GM12878 (cell line): ENCODE results near the gene LYPD4. TPM values are rescaled to one million over a fixed set of nuclear protein-coding genes. Genes with fewer than 3 reads are reported as not detected.

ENCODE experiments used
- ATAC-seq: fragments of 200-7000 bp; cut with Tn5 transposase; 3 replicates; pipeline ENCODE4 v1.9.1; 2020; ENCODE audit warnings: mild to moderate bottlenecking, moderate library complexity
- BruUV-seq: library from RNA; stranded (reverse); fragments of 400-500 nt; replicated peaks from 2 replicates; lab custom pipeline; 2021; lab: Mats Ljungman, UMichigan
- CTCF ChIA-PET: fragments of 300-600 bp; sonication (Branson Sonifier 250); formaldehyde crosslinking; extraction: SDS; loops from one replicate; lab custom pipeline; 2021; ENCODE audit warnings: inconsistent platforms; lab: Yijun Ruan, JAX
- POLR2A ChIA-PET: fragments of 350-600 bp; formaldehyde crosslinking; extraction: SDS; loops from one replicate; lab custom pipeline; 2021; ENCODE audit warnings: inconsistent platforms; lab: Charles Lee
- RAD21 ChIA-PET: fragments of 300-600 bp; sonication (Branson Sonifier 250); formaldehyde crosslinking; loops from one replicate; lab custom pipeline; 2023; ENCODE audit warnings: antibody characterized with exemption; ENCODE audit not compliant: unreplicated experiment; lab: Charles Lee
- SMC1A ChIA-PET: fragments of 300-600 bp; sonication (Branson Sonifier 250); formaldehyde crosslinking; loops from one replicate; lab custom pipeline; 2023; ENCODE audit not compliant: unreplicated experiment, uncharacterized antibody; lab: Charles Lee
- DNase-seq: peaks from one replicate; pipeline ENCODE4 v3.0.0-alpha.2; 2011; ENCODE audit warnings: low read depth, low spot score
- FAIRE-seq: peaks from 3 replicates; lab custom pipeline; 2011; peaks lifted over from hg19 to GRCh38; lab: Jason Lieb, UNC
- H2AFZ ChIP-seq: 2 replicates; pipeline ENCODE4 v1.6.0; 2011; ENCODE audit warnings: low read depth, low read length, control low read depth; ENCODE audit not compliant: control insufficient read depth
- H3K27ac ChIP-seq: 2 replicates; pipeline ENCODE4 v1.5.1; 2011; ENCODE audit warnings: control low read depth; ENCODE audit not compliant: control insufficient read depth, insufficient read depth
- H3K27me3 ChIP-seq, 2 experiments: replicated peaks in 1 of 2; 2 replicates each; pipeline versions ENCODE4 v1.6.0 to v1.6.1; 2011; ENCODE audit warnings: low read length in 1 of 2; ENCODE audit not compliant: control insufficient read depth in 2 of 2, insufficient read depth in 2 of 2
- H3K36me3 ChIP-seq, 2 experiments: 2 replicates each; pipeline ENCODE4 v1.5.1; 2011; ENCODE audit warnings: low read length in 1 of 2; ENCODE audit not compliant: control insufficient read depth in 2 of 2, insufficient read depth in 2 of 2
- H3K4me1 ChIP-seq: 2 replicates; pipeline ENCODE4 v1.6.1; 2011; ENCODE audit warnings: mild to moderate bottlenecking, low read length, moderate library complexity, mixed read lengths; ENCODE audit not compliant: control insufficient read depth, insufficient read depth
- H3K4me2 ChIP-seq: 2 replicates; pipeline ENCODE4 v1.6.0; 2011; ENCODE audit warnings: control low read depth; ENCODE audit not compliant: control insufficient read depth, insufficient read depth
- H3K4me3 ChIP-seq: fragments of 200-600 bp; sonication (generic); 2 replicates; pipeline ENCODE4 v1.5.1; 2016
- H3K79me2 ChIP-seq: 2 replicates; pipeline ENCODE4 v1.6.0; 2011; ENCODE audit warnings: low read length; ENCODE audit not compliant: control insufficient read depth, insufficient read depth
- H3K9ac ChIP-seq: 2 replicates; pipeline ENCODE4 v1.8.0; 2011; ENCODE audit warnings: low read length, control low read depth, mixed read lengths; ENCODE audit not compliant: control insufficient read depth, insufficient read depth
- H3K9me3 ChIP-seq: replicated peaks from 3 replicates; pipeline ENCODE4 v1.5.1; 2011; ENCODE audit warnings: mild to moderate bottlenecking, low read length; ENCODE audit not compliant: control insufficient read depth, insufficient read depth
- H4K20me1 ChIP-seq: 2 replicates; pipeline ENCODE4 v1.6.0; 2011; ENCODE audit not compliant: control insufficient read depth, insufficient read depth
- ATF3 ChIP-seq: IDR thresholded peaks from 2 replicates; pipeline ENCODE4 v1.6.1; 2011; ENCODE audit warnings: low read depth, mild to moderate bottlenecking, low read length, moderate library complexity, borderline replicate concordance; ENCODE audit errors: extremely low read depth
- DPF2 ChIP-seq: fragments of 450-650 bp; IDR thresholded peaks from 2 replicates; pipeline ENCODE4 v1.6.1; 2017; ENCODE audit warnings: mild to moderate bottlenecking
- EGR1 ChIP-seq, 2 experiments: IDR thresholded peaks; 1 replicate in 1 of 2; 2 replicates in 1 of 2; pipeline ENCODE4 v1.6.1; 2011 to 2012; ENCODE audit warnings: low read depth in 2 of 2, low read length in 2 of 2, borderline replicate concordance in 1 of 2, mild to moderate bottlenecking in 1 of 2, moderate library complexity in 1 of 2
- FOXM1 ChIP-seq: IDR thresholded peaks from 2 replicates; pipeline ENCODE4 v1.6.1; 2012; ENCODE audit warnings: low read depth, mild to moderate bottlenecking, inconsistent platforms, low read length, moderate library complexity
- HSF1 ChIP-seq: fragments of 150-350 bp; IDR thresholded peaks from 2 replicates; pipeline ENCODE4 v1.6.1; 2014; ENCODE audit warnings: mild to moderate bottlenecking, low read depth, low read length
- MXI1 ChIP-seq: fragments of 150-350 bp; IDR thresholded peaks from 2 replicates; pipeline ENCODE4 v1.6.1; 2011; ENCODE audit warnings: low read depth, mild to moderate bottlenecking, inconsistent platforms, low read length, improper control_type of control experiment
- NFYB ChIP-seq: IDR thresholded peaks from 2 replicates; pipeline ENCODE4 v1.6.1; 2011; ENCODE audit warnings: low read depth, mild to moderate bottlenecking, low read length, improper control_type of control experiment, moderate library complexity; ENCODE audit not compliant: insufficient read depth
- RAD51 ChIP-seq: fragments of 450-650 bp; IDR thresholded peaks from 2 replicates; pipeline ENCODE4 v1.6.1; 2016; ENCODE audit warnings: moderate library complexity, mild to moderate bottlenecking, inconsistent platforms
- RUNX3 ChIP-seq: IDR thresholded peaks from 2 replicates; pipeline ENCODE4 v1.6.1; 2012; ENCODE audit warnings: low read length, inconsistent platforms
- STAT1 ChIP-seq: fragments of 450-650 bp; conservative IDR thresholded peaks from 2 replicates; pipeline ENCODE4 v1.6.1; 2014; ENCODE audit warnings: antibody characterized with exemption, mild to moderate bottlenecking
- WGBS: methylation state at CpG from one replicate; pipeline ENCODE4 v1.1.6; 2016; ENCODE audit warnings: low lambda C conversion rate; ENCODE audit not compliant: insufficient replicate concordance, insufficient coverage; ENCODE audit errors: missing lambda C conversion rate; 5-methylcytosine and 5-hydroxymethylcytosine counted together
- in situ Hi-C: fragments of 300-500 bp; cut with MboI; formaldehyde crosslinking; loops from 9 replicates; pipeline ENCODE4 v1.14.3; 2018; ENCODE audit warnings: mixed read lengths
- intact Hi-C: fragments of 100-400 bp; cut with micrococcal nuclease; formaldehyde crosslinking; loops from one replicate; pipeline ENCODE4 v1.14.2; 2022; ENCODE audit not compliant: unreplicated experiment
- polyA plus RNA-seq, 11 experiments: library from polyadenylated mRNA; depleted of rRNA in 4 of 11; unstranded in 6 of 11; stranded (reverse) in 5 of 11; fragments of >200 nt; fragmentation: Nextera tagmentation in 4 of 11; fragmentation: Illumina TruSeq in 1 of 11; extraction: Ambion mirVana in 4 of 11; extraction: Trizol in 1 of 11; gene quantifications; 1 replicate in 1 of 11; 2 replicates in 10 of 11; pipeline versions ENCODE4 v1.2.1 to v1.2.3, GENCODE V29; 2011 to 2016; ENCODE audit warnings: inconsistent platforms in 2 of 11, missing spikeins in 2 of 11, low read depth in 1 of 11
- total RNA-seq, 4 experiments: library from RNA; depleted of rRNA in 3 of 4; stranded (reverse); fragments of >200 nt in 3 of 4; fragmentation: Illumina TruSeq in 1 of 4; extraction: Trizol in 1 of 4; gene quantifications; 2 replicates each; pipeline versions ENCODE4 v1.2.1 to v1.2.3, GENCODE V29; 2013 to 2021
- TF ChIP-seq, protein P1 (sequence below): IDR thresholded peaks from 2 replicates; pipeline ENCODE4 v1.6.1; 2012; ENCODE audit warnings: low read depth, low read length, improper control_type of control experiment

The LYPD4 gene
- total and polyA plus RNA-seq, 10 of the 15 experiments (the other 5 are each of a cell fraction or from before 2014, with no cell fraction given) = not detected

DNA sequence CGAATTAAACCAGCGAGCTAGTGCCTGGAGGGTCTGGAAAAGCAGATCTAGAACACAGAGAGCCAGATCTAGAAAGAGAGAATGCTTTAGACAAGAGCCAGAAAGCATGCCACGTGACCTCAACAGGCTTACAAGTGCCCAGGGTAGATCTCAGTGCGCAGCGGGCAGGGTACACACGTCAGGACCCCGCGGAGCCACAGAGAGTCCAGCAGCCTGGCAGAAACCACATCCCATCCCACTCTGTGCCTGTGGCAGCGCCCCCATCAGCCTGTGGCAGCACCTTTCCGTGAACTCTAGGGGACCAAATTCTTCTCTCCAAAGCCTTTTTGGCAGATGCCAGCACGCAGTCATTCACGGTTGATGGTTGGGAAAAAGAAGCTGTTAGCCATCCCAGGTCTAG is 44.4 kb upstream of the LYPD4 start:
- ChIA-PET CTCF (interaction anchor here (1.3 to 10.8 kb wide), 4 partner anchors 15 to 45 kb away, joined by 3 to 136 read pairs (median 30); partner anchors contain the start of genes CD79A and RPS19), POLR2A (interaction anchor here (0.6 to 6.9 kb wide), 4 partner anchors 12 to 212 kb away, joined by 3 to 90 read pairs (median 24); partner anchors contain the start of gene CD79A), SMC1A (interaction anchor here (1.3 to 3.1 kb wide), 3 partner anchors 12 to 70 kb away, joined by 3 to 23 read pairs (median 5); partner anchors contain the start of genes CD79A and RABAC1), RAD21 (interaction anchor here (0.9 to 7.1 kb wide), 4 partner anchors 12 to 29 kb away, joined by 3 to 120 read pairs (median 4); partner anchors contain the start of genes CD79A and RPS19)
- DNase-seq (no peak), FAIRE-seq (no peak), ATAC-seq (no peak)
- no peak overlapping the region for H3K4me2 ChIP-seq
- no peak for TF ChIP-seq STAT1
- no peak for TF ChIP-seq DPF2
- over 99% methylated on average over 12 of the region's 12 CpGs for WGBS
- H3K9ac ChIP-seq = no peak overlapping the region
- no peaks in the 10 kb centered on the region for H4K20me1 ChIP-seq
- no TSS peak for BruUV-seq
- H3K36me3 ChIP-seq = peaks cover 18 to 21% of the 10 kb centered on the region in 2 experiments; a peak in 3 of 4 replicates
- no peak overlapping the region for H3K27ac ChIP-seq
- H3K9me3 ChIP-seq = no peaks in the 10 kb centered on the region
- in situ Hi-C loops (no loop called here), intact Hi-C loops (no loop called here)
- peaks cover 30% of the 10 kb centered on the region for H3K4me1 ChIP-seq
- H3K79me2 ChIP-seq = peaks cover 44% of the 10 kb centered on the region
- no peaks in the 10 kb centered on the region for H3K27me3 ChIP-seq
- H2AFZ ChIP-seq = no peak overlapping the region
- no peak overlapping the region for H3K4me3 ChIP-seq

DNA sequence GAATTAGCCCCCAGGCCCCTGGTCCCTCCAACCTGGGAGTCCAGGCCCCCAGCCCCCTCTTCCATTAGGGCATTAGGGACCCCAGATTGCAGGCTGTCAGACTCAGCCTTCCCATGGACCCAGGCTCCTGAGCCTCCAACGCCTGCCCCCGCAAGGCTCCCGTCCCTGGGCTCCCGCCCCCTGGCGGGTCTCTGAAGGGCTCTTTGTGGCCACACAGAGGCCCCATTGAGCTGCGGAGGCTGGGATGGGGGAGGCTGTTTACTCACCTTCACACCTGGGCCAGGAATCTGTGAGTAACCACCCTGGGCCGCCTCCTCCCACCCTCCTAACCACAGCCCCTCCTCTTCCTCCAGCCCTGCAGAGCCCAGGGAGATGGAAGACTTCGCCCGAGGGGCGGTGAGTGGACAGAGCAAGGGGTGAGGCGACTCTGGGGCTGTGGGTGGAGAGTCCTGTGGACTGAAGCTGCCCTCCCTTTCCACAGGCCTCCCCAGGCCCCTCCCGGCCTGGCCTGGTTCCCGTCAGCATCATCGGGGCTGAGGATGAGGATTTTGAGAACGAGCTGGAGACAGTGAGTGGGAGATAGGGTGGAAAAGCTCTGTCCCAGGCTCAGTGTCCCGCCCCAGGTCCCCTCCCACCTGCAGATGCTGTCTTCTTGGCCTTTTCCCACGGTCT is 43.4 kb upstream of the LYPD4 start:
- Histone ChIP-seq H3K79me2 (peaks cover 52% of the 10 kb centered on the region), H3K4me1 (peaks cover 30% of the 10 kb centered on the region), H2AFZ (no peak overlapping the region), H3K4me2 (peak overlapping the region; percentile 100), H4K20me1 (no peaks in the 10 kb centered on the region), H3K9ac (peak overlapping the region; percentile 83), H3K4me3 (peak overlapping the region; percentile 70), H3K27me3 (no peaks in the 10 kb centered on the region), H3K36me3 (peaks cover 18 to 19% of the 10 kb centered on the region in 2 experiments; a peak in 3 of 4 replicates), H3K27ac (peak overlapping the region; percentile 95), H3K9me3 (no peaks in the 10 kb centered on the region)
- ATAC-seq (peak; percentile 36), FAIRE-seq (no peak), DNase-seq (no peak)
- intact Hi-C loops = loop anchor here (2.0 kb wide), 1 partner anchor 47 kb away; no protein-coding TSS in a partner anchor
- ChIA-PET CTCF (interaction anchor here (0.9 to 10.8 kb wide), 8 partner anchors 11 to 65 kb away, joined by 3 to 136 read pairs (median 6); partner anchors contain the start of genes CD79A and RPS19), POLR2A (interaction anchor here (0.8 to 6.9 kb wide), 4 partner anchors 11 to 58 kb away, joined by 3 to 90 read pairs (median 24); partner anchors contain the start of genes CD79A and ERFL), SMC1A (interaction anchor here (0.6 to 3.6 kb wide), 10 partner anchors 11 to 72 kb away, joined by 3 to 37 read pairs (median 4); partner anchors contain the start of genes CD79A, RABAC1 and RPS19), RAD21 (interaction anchor here (0.9 to 7.1 kb wide), 6 partner anchors 14 to 58 kb away, joined by 3 to 120 read pairs (median 14); partner anchors contain the start of genes CD79A and RPS19)
- in situ Hi-C loops = no loop called here
- 20% methylated on average over 17 of the region's 17 CpGs for WGBS
- no TSS peak for BruUV-seq
- TF ChIP-seq NFYB = no peak
- TF ChIP-seq RUNX3 = peak; percentile 85
- no peak for TF ChIP-seq HSF1
- peak; percentile 59; the same call in 1 of the 2 replicates for TF ChIP-seq DPF2
- TF ChIP-seq RAD51 = no peak
- peak in 1 of 2 experiments; percentile 78; a peak in 2 of 3 replicates for TF ChIP-seq EGR1 (IDR thresholded peaks at IDR 0.05; ENCODE audit: borderline replicate concordance in 1 of 2, low read depth in 2 of 2, low read length in 2 of 2)
- TF ChIP-seq MXI1 = no peak
- TF ChIP-seq FOXM1 = 0 out of 2 replicates have a peak, but pooled peaks have one; percentile 16
- no peak for TF ChIP-seq ATF3
- TF ChIP-seq, protein P1, sequence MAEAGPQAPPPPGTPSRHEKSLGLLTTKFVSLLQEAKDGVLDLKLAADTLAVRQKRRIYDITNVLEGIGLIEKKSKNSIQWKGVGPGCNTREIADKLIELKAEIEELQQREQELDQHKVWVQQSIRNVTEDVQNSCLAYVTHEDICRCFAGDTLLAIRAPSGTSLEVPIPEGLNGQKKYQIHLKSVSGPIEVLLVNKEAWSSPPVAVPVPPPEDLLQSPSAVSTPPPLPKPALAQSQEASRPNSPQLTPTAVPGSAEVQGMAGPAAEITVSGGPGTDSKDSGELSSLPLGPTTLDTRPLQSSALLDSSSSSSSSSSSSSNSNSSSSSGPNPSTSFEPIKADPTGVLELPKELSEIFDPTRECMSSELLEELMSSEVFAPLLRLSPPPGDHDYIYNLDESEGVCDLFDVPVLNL = no peak
